CD14-positive monocyte (primary cell): Measurements from ENCODE around the gene FCRL4. TPM values are rescaled to one million over a fixed set of nuclear protein-coding genes. Genes with fewer than 3 reads are reported as not detected.

Experiments used
- DNase-seq, 3 donors: peaks; one replicate each; pipeline ENCODE4 v3.0.0-alpha.2; 2011 to 2022
- H2AFZ ChIP-seq: 2 replicates; pipeline ENCODE4 v1.6.0; 2012; ENCODE audit warnings: mild to moderate bottlenecking, low read depth, low read length, inconsistent platforms; ENCODE audit not compliant: insufficient read depth, poor library complexity, severe bottlenecking
- H3K27ac ChIP-seq, 2 donors: 1 replicate in 1 of 2; 2 replicates in 1 of 2; pipeline ENCODE4 v1.5.1; 2012 to 2013; ENCODE audit warnings: low read length in 2 of 2, control low read depth in 1 of 2, inconsistent platforms in 1 of 2, low read depth in 1 of 2, mild to moderate bottlenecking in 1 of 2
- H3K27me3 ChIP-seq, 2 donors: one replicate each; pipeline versions ENCODE4 v1.6.0 to v1.6.1; 2011 to 2013; ENCODE audit warnings: low read length in 2 of 2; ENCODE audit not compliant: control insufficient read depth in 2 of 2, insufficient read depth in 2 of 2
- H3K36me3 ChIP-seq, 2 donors: replicated peaks in 1 of 2; 1 replicate in 1 of 2; 2 replicates in 1 of 2; pipeline versions ENCODE4 v1.5.1 to v1.6.1; 2012 to 2013; ENCODE audit warnings: low read length in 2 of 2, control low read depth in 1 of 2, inconsistent platforms in 1 of 2, mild to moderate bottlenecking in 1 of 2; ENCODE audit not compliant: insufficient read depth in 2 of 2, control insufficient read depth in 1 of 2
- H3K4me1 ChIP-seq, 2 donors: 1 replicate in 1 of 2; 2 replicates in 1 of 2; pipeline versions ENCODE4 v1.5.1 to v1.6.1; 2012 to 2013; ENCODE audit warnings: low read length in 2 of 2, control low read depth in 1 of 2, inconsistent platforms in 1 of 2, mild to moderate bottlenecking in 1 of 2, moderate library complexity in 1 of 2; ENCODE audit not compliant: insufficient read depth in 2 of 2, control insufficient read depth in 1 of 2
- H3K4me2 ChIP-seq: replicated peaks from 2 replicates; pipeline ENCODE3; 2012; ENCODE audit warnings: low read length, moderate library complexity, mild to moderate bottlenecking; ENCODE audit not compliant: poor library complexity, severe bottlenecking; ENCODE audit errors: extremely low read depth
- H3K4me3 ChIP-seq, 3 experiments: fragments of 200-600 bp in 1 of 3; sonication (generic) in 1 of 3; replicated peaks in 1 of 3; 1 replicate in 2 of 3; 2 replicates in 1 of 3; pipeline ENCODE4 v1.5.1; 2011 to 2013; ENCODE audit warnings: low read length in 3 of 3, mild to moderate bottlenecking in 3 of 3, control low read depth in 2 of 3, low read depth in 2 of 3, inconsistent platforms in 1 of 3, moderate library complexity in 1 of 3
- H3K79me2 ChIP-seq: 2 replicates; pipeline ENCODE4 v1.6.0; 2012; ENCODE audit warnings: mild to moderate bottlenecking, control low read depth, inconsistent platforms, low read length, moderate library complexity; ENCODE audit not compliant: insufficient read depth
- H3K9ac ChIP-seq: 2 replicates; pipeline ENCODE4 v1.6.0; 2017; ENCODE audit warnings: low read length, mild to moderate bottlenecking; ENCODE audit not compliant: insufficient read depth, poor library complexity, severe bottlenecking
- H3K9me3 ChIP-seq, 2 donors: replicated peaks in 1 of 2; 1 replicate in 1 of 2; 2 replicates in 1 of 2; pipeline versions ENCODE4 v1.5.1 to v1.6.1; 2012 to 2013; ENCODE audit warnings: low read length in 2 of 2, control low read depth in 1 of 2; ENCODE audit not compliant: control insufficient read depth in 1 of 2, insufficient read depth in 1 of 2
- H4K20me1 ChIP-seq: 2 replicates; pipeline ENCODE4 v1.6.0; 2012; ENCODE audit warnings: mild to moderate bottlenecking, low read length, control low read depth, moderate library complexity; ENCODE audit not compliant: insufficient read depth
- H3K27ac Mint-ChIP-seq, 7 donors: one replicate each; pipeline ENCODE4 v1.8.0; 2020; ENCODE audit warnings: mild to moderate bottlenecking in 7 of 7, mixed read lengths in 7 of 7, moderate library complexity in 6 of 7, inconsistent platforms in 2 of 7
- H3K27me3 Mint-ChIP-seq, 3 donors: one replicate each; pipeline ENCODE4 v1.8.0; 2021 to 2022; ENCODE audit warnings: low read depth in 3 of 3, mild to moderate bottlenecking in 3 of 3, mixed read lengths in 3 of 3, moderate library complexity in 3 of 3, inconsistent platforms in 1 of 3
- H3K36me3 Mint-ChIP-seq, 2 donors: one replicate each; pipeline ENCODE4 v1.8.0; 2020; ENCODE audit warnings: mixed read lengths in 2 of 2, inconsistent platforms in 1 of 2, mild to moderate bottlenecking in 1 of 2
- H3K4me1 Mint-ChIP-seq: one replicate; pipeline ENCODE4 v1.8.0; 2020; ENCODE audit warnings: mild to moderate bottlenecking, mixed read lengths
- H3K4me3 Mint-ChIP-seq, 2 donors: one replicate each; pipeline ENCODE4 v1.8.0; 2020; ENCODE audit warnings: mild to moderate bottlenecking in 2 of 2, mixed read lengths in 2 of 2, moderate library complexity in 1 of 2
- H3K9me3 Mint-ChIP-seq, 7 donors: one replicate each; pipeline ENCODE4 v1.8.0; 2020 to 2022; ENCODE audit warnings: mixed read lengths in 7 of 7, mild to moderate bottlenecking in 6 of 7, moderate library complexity in 6 of 7, inconsistent platforms in 2 of 7
- WGBS: methylation state at CpG from one replicate; pipeline ENCODE4 v1.1.5; 2013; ENCODE audit warnings: missing lambda C conversion rate; ENCODE audit not compliant: insufficient coverage; 5-methylcytosine and 5-hydroxymethylcytosine counted together
- intact Hi-C, 2 donors: fragments of 100-400 bp; cut with micrococcal nuclease; formaldehyde crosslinking; loops; one replicate each; pipeline versions ENCODE4 v1.15.0 to v1.15.1; 2023
- polyA plus RNA-seq, 3 donors: library from polyadenylated mRNA; depleted of rRNA in 1 of 3; unstranded in 2 of 3; stranded (reverse) in 1 of 3; fragments of 300-500 nt in 2 of 3; fragments of >200 nt in 1 of 3; fragmentation: Illumina TruSeq in 2 of 3; gene quantifications; 1 replicate in 2 of 3; 2 replicates in 1 of 3; pipeline ENCODE4 v1.2.3, GENCODE V29; 2012 to 2021
- TF ChIP-seq, protein P1 (sequence below): fragments of 200-600 bp; IDR thresholded peaks from one replicate; pipeline ENCODE4 v1.8.0; 2022; ENCODE audit warnings: antibody characterized with exemption, mild to moderate bottlenecking

Gene FCRL4
- polyA plus RNA-seq, 3 donors, result not detected

DNA sequence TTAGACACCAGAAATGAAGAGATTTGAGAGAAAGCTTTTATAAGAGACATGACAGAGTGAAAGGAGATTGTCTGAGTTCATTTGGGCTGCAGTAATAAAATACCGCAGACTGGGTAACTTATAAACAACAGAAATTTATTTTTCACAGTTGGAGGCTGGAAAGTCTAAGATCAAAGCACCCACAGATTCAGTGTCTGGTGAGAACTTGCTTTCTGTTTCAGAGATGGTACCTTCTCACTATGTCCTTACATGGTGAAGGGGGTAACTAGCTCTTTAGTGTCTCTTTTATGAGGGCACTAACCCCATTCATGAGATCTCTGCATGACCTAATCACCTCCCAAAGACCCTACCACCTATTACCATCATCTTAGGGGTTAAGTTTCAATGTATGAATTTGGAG, 30.9 kb upstream of the FCRL4 start:
- DNase-seq, result no peak
- Mint-ChIP-seq H3K27me3 (peaks cover 40 to 71% (median 47%) of the 10 kb centered on the region in 3 donors), H3K36me3 (no peaks in the 10 kb centered on the region), H3K27ac (no peak overlapping the region), H3K4me3 (peak overlapping the region in 1 of 2 donors; percentile 22), H3K4me1 (peaks cover 7% of the 10 kb centered on the region), H3K9me3 (peaks cover 0 to 3% (median 0%) of the 10 kb centered on the region in 7 donors)
- H3K9ac ChIP-seq, result no peak overlapping the region
- H3K27ac ChIP-seq, result no peak overlapping the region
- intact Hi-C loops, result no loop called here
- H3K79me2 ChIP-seq, result no peaks in the 10 kb centered on the region
- no peaks in the 10 kb centered on the region for H3K9me3 ChIP-seq
- H3K36me3 ChIP-seq, result no peaks in the 10 kb centered on the region
- no peaks in the 10 kb centered on the region for H4K20me1 ChIP-seq
- H3K27me3 ChIP-seq, result peaks cover 58 to 89% of the 10 kb centered on the region in 2 donors
- no peak overlapping the region for H3K4me2 ChIP-seq
- no CpG with 5 or more reads among the region's 1 CpG for WGBS
- no peak overlapping the region for H3K4me3 ChIP-seq
- H2AFZ ChIP-seq, result no peak overlapping the region
- TF ChIP-seq, protein P1, sequence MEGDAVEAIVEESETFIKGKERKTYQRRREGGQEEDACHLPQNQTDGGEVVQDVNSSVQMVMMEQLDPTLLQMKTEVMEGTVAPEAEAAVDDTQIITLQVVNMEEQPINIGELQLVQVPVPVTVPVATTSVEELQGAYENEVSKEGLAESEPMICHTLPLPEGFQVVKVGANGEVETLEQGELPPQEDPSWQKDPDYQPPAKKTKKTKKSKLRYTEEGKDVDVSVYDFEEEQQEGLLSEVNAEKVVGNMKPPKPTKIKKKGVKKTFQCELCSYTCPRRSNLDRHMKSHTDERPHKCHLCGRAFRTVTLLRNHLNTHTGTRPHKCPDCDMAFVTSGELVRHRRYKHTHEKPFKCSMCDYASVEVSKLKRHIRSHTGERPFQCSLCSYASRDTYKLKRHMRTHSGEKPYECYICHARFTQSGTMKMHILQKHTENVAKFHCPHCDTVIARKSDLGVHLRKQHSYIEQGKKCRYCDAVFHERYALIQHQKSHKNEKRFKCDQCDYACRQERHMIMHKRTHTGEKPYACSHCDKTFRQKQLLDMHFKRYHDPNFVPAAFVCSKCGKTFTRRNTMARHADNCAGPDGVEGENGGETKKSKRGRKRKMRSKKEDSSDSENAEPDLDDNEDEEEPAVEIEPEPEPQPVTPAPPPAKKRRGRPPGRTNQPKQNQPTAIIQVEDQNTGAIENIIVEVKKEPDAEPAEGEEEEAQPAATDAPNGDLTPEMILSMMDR, result no peak
- H3K4me1 ChIP-seq, result peaks cover 6 to 8% of the 10 kb centered on the region in 2 donors

DNA sequence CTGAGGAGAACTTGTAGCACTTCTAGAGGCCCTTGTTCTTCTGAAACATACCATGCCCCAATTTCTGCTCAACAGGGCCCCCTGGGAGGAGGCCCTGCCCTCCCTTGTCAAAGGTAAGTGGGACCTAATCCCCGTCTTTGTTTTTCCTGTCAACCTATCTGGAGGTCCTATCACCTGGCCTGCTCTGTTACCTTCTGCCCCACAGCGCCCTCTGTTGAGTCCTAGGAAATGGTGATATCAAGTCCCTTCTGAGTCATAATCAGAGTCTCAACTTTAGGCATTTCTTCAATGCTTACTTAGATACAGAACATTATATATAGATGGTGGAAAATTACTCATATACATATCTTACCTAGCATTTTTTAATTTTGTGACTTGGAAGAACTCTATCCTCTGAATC, 28.2 kb upstream of the FCRL4 start:
- H2AFZ ChIP-seq, result no peak overlapping the region
- no peaks in the 10 kb centered on the region for H4K20me1 ChIP-seq
- Mint-ChIP-seq H3K4me3 (peak overlapping the region in 1 of 2 donors; percentile 33), H3K36me3 (no peaks in the 10 kb centered on the region), H3K27me3 (peaks cover 37 to 73% (median 52%) of the 10 kb centered on the region in 3 donors), H3K27ac (no peak overlapping the region), H3K4me1 (peaks cover 7% of the 10 kb centered on the region), H3K9me3 (no peaks in the 10 kb centered on the region)
- H3K27me3 ChIP-seq, result peaks cover 66 to 89% of the 10 kb centered on the region in 2 donors
- H3K27ac ChIP-seq, result no peak overlapping the region
- no CpG with 5 or more reads among the region's 2 CpGs for WGBS
- H3K4me1 ChIP-seq, result peaks cover 6 to 8% of the 10 kb centered on the region in 2 donors
- no peak overlapping the region for H3K4me3 ChIP-seq
- H3K79me2 ChIP-seq, result no peaks in the 10 kb centered on the region
- no peak overlapping the region for H3K9ac ChIP-seq
- no peaks in the 10 kb centered on the region for H3K36me3 ChIP-seq
- intact Hi-C loops, result no loop called here
- H3K9me3 ChIP-seq, result no peaks in the 10 kb centered on the region
- peak in 1 of 3 donors; percentile 12 for DNase-seq
- TF ChIP-seq, protein P1, result peak; percentile 47
- no peak overlapping the region for H3K4me2 ChIP-seq
